ENCODE data around the gene NOC2L.

- no peak for TF ChIP-seq CTCF (IDR thresholded peaks at IDR 0.05)
- no peak for TF ChIP-seq POLR2A (IDR thresholded peaks at IDR 0.05)
Measured at GRCh38 chr1:903721-904271, 55.3 kb downstream of the NOC2L start.
